ENCODE measurements around the gene PHF2. TPM values are rescaled to one million over a fixed set of nuclear protein-coding genes. Genes with fewer than 3 reads are reported as not detected.

The PHF2 gene
- total RNA-seq (28.8 and 29.6 TPM in 2 replicates), polyA plus RNA-seq (11.0 and 14.5 TPM in 2 replicates), polyA minus RNA-seq (8.8 and 13.8 TPM in 2 replicates)
- 13.9 TPM for total RNA-seq (2013)

DNA sequence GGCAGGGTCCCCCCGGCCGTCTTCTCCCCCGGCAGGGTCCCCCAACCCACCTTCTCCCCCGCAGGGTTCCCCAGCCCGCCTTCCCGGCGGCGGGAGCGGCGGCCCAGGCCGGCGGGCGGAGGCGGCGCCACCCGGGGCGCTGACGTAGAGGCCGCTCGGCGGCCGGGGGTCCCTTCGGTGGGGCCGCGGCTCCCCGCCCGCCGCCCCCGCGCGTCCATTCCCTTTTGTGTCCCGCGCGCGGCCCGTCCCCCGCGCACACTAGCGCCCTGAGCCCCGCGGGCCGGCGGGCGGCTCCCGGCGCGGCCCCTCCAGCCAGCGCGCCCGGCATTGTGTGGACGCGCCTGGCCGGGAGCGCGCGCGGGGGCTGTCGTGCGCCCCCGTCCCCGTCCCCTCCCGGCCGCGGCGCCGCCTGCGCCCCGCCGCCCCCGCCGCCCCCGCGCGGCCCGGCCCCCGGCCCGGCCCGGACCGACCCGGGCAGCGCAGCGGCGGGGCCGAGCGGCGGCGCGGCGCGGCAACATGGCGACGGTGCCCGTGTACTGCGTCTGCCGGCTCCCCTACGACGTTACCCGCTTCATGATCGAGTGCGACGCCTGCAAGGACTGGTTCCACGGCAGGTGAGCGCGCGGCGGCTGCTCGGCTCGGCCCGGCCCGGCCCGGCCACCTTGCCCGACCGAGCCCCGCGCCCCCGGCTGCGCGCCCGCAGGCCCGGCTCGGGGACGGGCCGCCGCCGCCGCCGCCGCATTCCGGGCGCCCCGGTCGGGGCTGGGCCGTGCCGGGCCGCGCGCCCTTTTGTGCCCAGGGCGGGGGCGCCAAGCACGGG lies at the start of gene PHF2:
Gene PHF2 (plus strand): TSS at position 327 of the 820 bp plus-strand sequence. CDS start 190 bp downstream, at position 517.
- intact Hi-C loops (cut with micrococcal nuclease), result loop anchor here (1.0 kb wide), 1 partner anchor 10 kb away; no protein-coding TSS in a partner anchor
- CTCF ChIA-PET, result interaction anchor here (0.5 kb wide), 1 partner anchor 40 kb away, joined by 3 read pairs; no protein-coding TSS in a partner anchor
- H3K4me1 ChIP-seq (ENCODE audit: control insufficient read depth in 2 of 2, insufficient read depth in 2 of 2, low read length in 2 of 2), result peaks cover 14 to 22% of the 10 kb centered on the region in 2 donors
- H3K36me3 ChIP-seq (replicated peaks in 1 of 2; ENCODE audit: control extremely low read depth in 1 of 2, control insufficient read depth in 1 of 2, extremely low read depth in 1 of 2, insufficient read depth in 2 of 2, low read length in 1 of 2), result no peaks in the 10 kb centered on the region
- DNase-seq (peak; percentile 63), ATAC-seq (ENCODE audit: low read depth) (peak; percentile 59)
- H3K9me3 ChIP-seq (ENCODE audit: control extremely low read depth in 1 of 3, control insufficient read depth in 2 of 3, insufficient read depth in 1 of 3, low read length in 2 of 3), result no peaks in the 10 kb centered on the region
- POLR2A ChIA-PET, result interaction anchor here (2.1 kb wide), 1 partner anchor 10 kb away, joined by 13 read pairs; no protein-coding TSS in a partner anchor
- peaks cover 28% of the 10 kb centered on the region for H3K79me2 ChIP-seq (ENCODE audit: control insufficient read depth, insufficient read depth, low read length)
- under 1% methylated on average over 137 of the region's 140 CpGs for WGBS (ENCODE audit: insufficient coverage)
- no peaks in the 10 kb centered on the region for H3K27me3 ChIP-seq (replicated peaks in 1 of 4; ENCODE audit: control extremely low read depth in 1 of 4, control insufficient read depth in 3 of 4, insufficient read depth in 4 of 4, low read length in 3 of 4)
- peaks cover 8% of the 10 kb centered on the region for H4K20me1 ChIP-seq (ENCODE audit: control insufficient read depth, insufficient read depth, low read length, poor library complexity, severe bottlenecking)
- Mint-ChIP-seq H3K4me1 (peaks cover 28% of the 10 kb centered on the region), H3K9me3 (ENCODE audit: insufficient read depth) (no peaks in the 10 kb centered on the region), H3K27me3 (no peaks in the 10 kb centered on the region), H3K4me3 (peak within 1 kb of the TSS; percentile 92), H3K27ac (peak within 1 kb of the TSS; percentile 93)
- H3K27ac ChIP-seq (ENCODE audit: low read length in 2 of 2), result peak within 1 kb of the TSS; percentile 55 to 77
- peak within 1 kb of the TSS; percentile 58 to 80 (median 68) for H3K4me3 ChIP-seq (ENCODE audit: control extremely low read depth in 1 of 5, extremely low read depth in 1 of 5, insufficient read depth in 1 of 5, low read depth in 2 of 5, low read length in 4 of 5)
- H3K4me2 ChIP-seq (replicated peaks; ENCODE audit: low read depth, low read length, poor library complexity, severe bottlenecking), result peak within 1 kb of the TSS; percentile 96
- H3K9ac ChIP-seq (ENCODE audit: low read length), result peak within 1 kb of the TSS; percentile 81
- no peak for TF ChIP-seq EZH2 (IDR thresholded peaks at IDR 0.05; ENCODE audit: borderline replicate concordance, insufficient read depth, low read depth, low read length, poor library complexity, severe bottlenecking)
- TF ChIP-seq, protein P1, sequence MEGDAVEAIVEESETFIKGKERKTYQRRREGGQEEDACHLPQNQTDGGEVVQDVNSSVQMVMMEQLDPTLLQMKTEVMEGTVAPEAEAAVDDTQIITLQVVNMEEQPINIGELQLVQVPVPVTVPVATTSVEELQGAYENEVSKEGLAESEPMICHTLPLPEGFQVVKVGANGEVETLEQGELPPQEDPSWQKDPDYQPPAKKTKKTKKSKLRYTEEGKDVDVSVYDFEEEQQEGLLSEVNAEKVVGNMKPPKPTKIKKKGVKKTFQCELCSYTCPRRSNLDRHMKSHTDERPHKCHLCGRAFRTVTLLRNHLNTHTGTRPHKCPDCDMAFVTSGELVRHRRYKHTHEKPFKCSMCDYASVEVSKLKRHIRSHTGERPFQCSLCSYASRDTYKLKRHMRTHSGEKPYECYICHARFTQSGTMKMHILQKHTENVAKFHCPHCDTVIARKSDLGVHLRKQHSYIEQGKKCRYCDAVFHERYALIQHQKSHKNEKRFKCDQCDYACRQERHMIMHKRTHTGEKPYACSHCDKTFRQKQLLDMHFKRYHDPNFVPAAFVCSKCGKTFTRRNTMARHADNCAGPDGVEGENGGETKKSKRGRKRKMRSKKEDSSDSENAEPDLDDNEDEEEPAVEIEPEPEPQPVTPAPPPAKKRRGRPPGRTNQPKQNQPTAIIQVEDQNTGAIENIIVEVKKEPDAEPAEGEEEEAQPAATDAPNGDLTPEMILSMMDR (IDR thresholded peaks at IDR 0.05), result no peak
- peak within 1 kb of the TSS; percentile 86 for H2AFZ ChIP-seq (ENCODE audit: insufficient read depth, low read depth, low read length, poor library complexity, severe bottlenecking)

DNA sequence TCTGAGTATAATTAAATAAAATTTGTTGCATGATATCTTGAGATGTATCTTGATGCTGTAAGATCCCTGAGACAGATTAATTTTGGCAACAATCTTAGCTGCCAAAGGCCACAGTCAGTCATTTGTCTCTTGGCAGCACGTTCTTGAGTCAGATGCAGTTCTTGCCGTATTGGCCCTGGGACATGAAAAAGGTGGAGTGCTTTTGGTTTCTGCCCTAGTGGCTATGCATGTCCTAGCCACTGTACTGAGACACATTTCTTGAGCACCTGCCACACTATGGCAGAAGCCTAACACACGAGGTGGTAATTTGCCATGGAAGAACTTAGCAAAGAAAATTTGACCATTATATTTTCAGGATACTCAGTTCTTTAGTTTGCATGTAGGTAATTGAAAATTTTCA lies 45.0 kb upstream of the PHF2 start:
- Histone ChIP-seq H4K20me1 (ENCODE audit: control insufficient read depth, insufficient read depth, low read length, poor library complexity, severe bottlenecking) (peaks cover 18% of the 10 kb centered on the region), H3K4me2 (replicated peaks; ENCODE audit: low read depth, low read length, poor library complexity, severe bottlenecking) (no peak overlapping the region), H3K27ac (ENCODE audit: low read length in 2 of 2) (no peak overlapping the region), H3K27me3 (replicated peaks in 1 of 4; ENCODE audit: control extremely low read depth in 1 of 4, control insufficient read depth in 3 of 4, insufficient read depth in 4 of 4, low read length in 3 of 4) (no peaks in the 10 kb centered on the region), H3K9ac (ENCODE audit: low read length) (no peak overlapping the region), H3K9me3 (ENCODE audit: control extremely low read depth in 1 of 3, control insufficient read depth in 2 of 3, insufficient read depth in 1 of 3, low read length in 2 of 3) (no peaks in the 10 kb centered on the region), H3K36me3 (replicated peaks in 1 of 2; ENCODE audit: control extremely low read depth in 1 of 2, control insufficient read depth in 1 of 2, extremely low read depth in 1 of 2, insufficient read depth in 2 of 2, low read length in 1 of 2) (peaks cover 2 to 87% of the 10 kb centered on the region in 2 experiments), H3K79me2 (ENCODE audit: control insufficient read depth, insufficient read depth, low read length) (peaks cover 6% of the 10 kb centered on the region), H3K4me3 (ENCODE audit: control extremely low read depth in 1 of 5, extremely low read depth in 1 of 5, insufficient read depth in 1 of 5, low read depth in 2 of 5, low read length in 4 of 5) (no peak overlapping the region), H2AFZ (ENCODE audit: insufficient read depth, low read depth, low read length, poor library complexity, severe bottlenecking) (no peak overlapping the region), H3K4me1 (ENCODE audit: control insufficient read depth in 2 of 2, insufficient read depth in 2 of 2, low read length in 2 of 2) (no peaks in the 10 kb centered on the region)
- H3K27me3 Mint-ChIP-seq, result no peaks in the 10 kb centered on the region
- DNase-seq (no peak), ATAC-seq (ENCODE audit: low read depth) (no peak)
- WGBS (ENCODE audit: insufficient coverage), result 100% methylated on average over 2 of the region's 3 CpGs
- H3K27ac Mint-ChIP-seq, result no peak overlapping the region
- POLR2A ChIA-PET, result no interaction called here
- intact Hi-C loops (cut with micrococcal nuclease), result no loop called here
- CTCF ChIA-PET, result no interaction called here
- H3K4me1 Mint-ChIP-seq, result no peaks in the 10 kb centered on the region
- H3K4me3 Mint-ChIP-seq, result no peak overlapping the region
- no peaks in the 10 kb centered on the region for H3K9me3 Mint-ChIP-seq (ENCODE audit: insufficient read depth)
- TF ChIP-seq, protein P1 (IDR thresholded peaks at IDR 0.05), result no peak
- TF ChIP-seq EZH2 (IDR thresholded peaks at IDR 0.05; ENCODE audit: borderline replicate concordance, insufficient read depth, low read depth, low read length, poor library complexity, severe bottlenecking), result no peak
